SK-N-MC (cell line): ENCODE data around the gene TPSAB1.

ENCODE experiments used
- DNase-seq: peaks from one replicate; pipeline ENCODE4 v3.0.0-alpha.2; 2011; ENCODE audit warnings: low read depth, low spot score
- H3K27ac ChIP-seq: fragments of 200-600 bp; sonication (generic); 2 replicates; pipeline ENCODE4 v1.5.1; 2016; ENCODE audit warnings: mixed run types
- H3K36me3 ChIP-seq: fragments of 200-600 bp; sonication (generic); 2 replicates; pipeline ENCODE4 v1.6.1; 2017; ENCODE audit warnings: antibody characterized with exemption, low read length, mixed read lengths; ENCODE audit not compliant: insufficient read depth
- H3K4me3 ChIP-seq: fragments of 200-600 bp; sonication (generic); 2 replicates; pipeline ENCODE4 v1.5.1; 2016
- H3K9ac ChIP-seq: fragments of 200-600 bp; sonication (generic); 2 replicates; pipeline ENCODE4 v1.8.0; 2017; ENCODE audit warnings: mixed run types, mixed read lengths; ENCODE audit not compliant: insufficient read length
- H3K9me3 ChIP-seq: fragments of 200-600 bp; sonication (generic); 2 replicates; pipeline ENCODE4 v1.6.1; 2017; ENCODE audit warnings: low read depth, mild to moderate bottlenecking, antibody characterized with exemption, low read length, moderate library complexity, mixed read lengths
- EZH2 ChIP-seq: fragments of 200-600 bp; sonication (generic); IDR thresholded peaks from one replicate; pipeline ENCODE4 v1.6.1; 2017; ENCODE audit warnings: antibody characterized with exemption
- FOXP2 ChIP-seq: optimal IDR thresholded peaks from 2 replicates; pipeline ENCODE3; 2011; ENCODE audit warnings: mild to moderate bottlenecking, moderate library complexity; ENCODE audit not compliant: insufficient read depth; ENCODE audit errors: extremely low read length, control extremely low read depth
- POLR2AphosphoS5 ChIP-seq: IDR thresholded peaks from 2 replicates; pipeline ENCODE4 v1.6.1; 2012; ENCODE audit warnings: mild to moderate bottlenecking, low read depth, low read length, borderline replicate concordance

TPSAB1 gene

GRCh38 chr16:1206786-1207185, 33.7 kb upstream of the TPSAB1 start:
- DNase-seq: no peak
- Histone ChIP-seq H3K9me3 (no peaks in the 10 kb centered on the region), H3K36me3 (peaks cover 4% of the 10 kb centered on the region; the same call in 1 of the 2 replicates), H3K27ac (no peak overlapping the region), H3K4me3 (no peak overlapping the region), H3K9ac (no peak overlapping the region)
- TF ChIP-seq POLR2AphosphoS5 (no peak), FOXP2 (no peak), EZH2 (no peak)

GRCh38 chr16:1208239-1208830, 32.2 kb upstream of the TPSAB1 start:
- no peak for TF ChIP-seq POLR2AphosphoS5
- TF ChIP-seq EZH2: no peak
- no peak for TF ChIP-seq FOXP2
- DNase-seq: no peak
- no peak overlapping the region for H3K4me3 ChIP-seq
- no peak overlapping the region for H3K27ac ChIP-seq
- no peaks in the 10 kb centered on the region for H3K9me3 ChIP-seq
- peaks cover 4% of the 10 kb centered on the region; the same call in 1 of the 2 replicates for H3K36me3 ChIP-seq
- H3K9ac ChIP-seq: no peak overlapping the region

- no peak overlapping the region for H3K9ac ChIP-seq
- no peaks in the 10 kb centered on the region for H3K9me3 ChIP-seq
- peaks cover 4% of the 10 kb centered on the region; the same call in 1 of the 2 replicates for H3K36me3 ChIP-seq
- H3K4me3 ChIP-seq: no peak overlapping the region
- H3K27ac ChIP-seq: no peak overlapping the region
- DNase-seq: no peak
- TF ChIP-seq FOXP2: no peak
- TF ChIP-seq EZH2: no peak
- TF ChIP-seq POLR2AphosphoS5: no peak
Measured at GRCh38 chr16:1209081-1209480, 31.4 kb upstream of the TPSAB1 start.

- TF ChIP-seq FOXP2 (no peak), EZH2 (no peak), POLR2AphosphoS5 (no peak)
- H3K4me3 ChIP-seq: no peak overlapping the region
- H3K36me3 ChIP-seq: peaks cover 4% of the 10 kb centered on the region; the same call in 1 of the 2 replicates
- no peak overlapping the region for H3K27ac ChIP-seq
- DNase-seq: no peak
- H3K9ac ChIP-seq: no peak overlapping the region
- H3K9me3 ChIP-seq: no peaks in the 10 kb centered on the region
Measured at GRCh38 chr16:1210461-1210860, 30.0 kb upstream of the TPSAB1 start.

- Histone ChIP-seq H3K9ac (no peak overlapping the region), H3K27ac (no peak overlapping the region), H3K36me3 (peaks cover 4% of the 10 kb centered on the region; the same call in 1 of the 2 replicates), H3K4me3 (no peak overlapping the region), H3K9me3 (no peaks in the 10 kb centered on the region)
- TF ChIP-seq POLR2AphosphoS5 (no peak), EZH2 (no peak), FOXP2 (no peak)
- DNase-seq: no peak
Measured at GRCh38 chr16:1211451-1212268, 28.8 kb upstream of the TPSAB1 start.

- no peak for DNase-seq
- no peak for TF ChIP-seq FOXP2
- TF ChIP-seq EZH2: no peak
- TF ChIP-seq POLR2AphosphoS5: no peak
- H3K4me3 ChIP-seq: no peak overlapping the region
- H3K36me3 ChIP-seq: peaks cover 4% of the 10 kb centered on the region; the same call in 1 of the 2 replicates
- no peak overlapping the region for H3K27ac ChIP-seq
- no peak overlapping the region for H3K9ac ChIP-seq
- H3K9me3 ChIP-seq: no peaks in the 10 kb centered on the region
Measured at GRCh38 chr16:1212616-1213194, 27.8 kb upstream of the TPSAB1 start.

GRCh38 chr16:1213231-1213630, 27.3 kb upstream of the TPSAB1 start:
- no peaks in the 10 kb centered on the region for H3K9me3 ChIP-seq
- no peak for TF ChIP-seq POLR2AphosphoS5
- TF ChIP-seq FOXP2: no peak
- TF ChIP-seq EZH2: no peak
- H3K4me3 ChIP-seq: no peak overlapping the region
- peaks cover 4% of the 10 kb centered on the region; the same call in 1 of the 2 replicates for H3K36me3 ChIP-seq
- no peak overlapping the region for H3K9ac ChIP-seq
- DNase-seq: no peak
- H3K27ac ChIP-seq: no peak overlapping the region

- DNase-seq: no peak
- no peak overlapping the region for H3K4me3 ChIP-seq
- no peaks in the 10 kb centered on the region for H3K9me3 ChIP-seq
- H3K36me3 ChIP-seq: peaks cover 4% of the 10 kb centered on the region; the same call in 1 of the 2 replicates
- H3K9ac ChIP-seq: no peak overlapping the region
- H3K27ac ChIP-seq: no peak overlapping the region
- TF ChIP-seq POLR2AphosphoS5: no peak
- no peak for TF ChIP-seq FOXP2
- no peak for TF ChIP-seq EZH2
Measured at GRCh38 chr16:1213796-1214372, 26.6 kb upstream of the TPSAB1 start.
